Aorta (tissue), 5 donors: ENCODE results near the gene TTI1. TPM values are rescaled to one million over a fixed set of nuclear protein-coding genes. Genes with fewer than 3 reads are reported as not detected.

Experiments
- ATAC-seq: fragments of 200-7000 bp; cut with Tn5 transposase; one replicate; pipeline ENCODE4 v1.9.1; 2022; ENCODE audit warnings: moderate library complexity; ENCODE audit not compliant: low FRiP score
- DNase-seq, 2 donors: peaks; one replicate each; pipeline ENCODE4 v3.0.0-alpha.2; 2020
- H3K27ac ChIP-seq, 2 donors: one replicate each; pipeline ENCODE4 v1.5.1; 2013; ENCODE audit warnings: low read length in 2 of 2, mild to moderate bottlenecking in 2 of 2, moderate library complexity in 2 of 2, control low read depth in 1 of 2, inconsistent platforms in 1 of 2, low read depth in 1 of 2
- H3K27me3 ChIP-seq, 2 donors: one replicate each; pipeline ENCODE4 v1.6.1; 2013; ENCODE audit warnings: control low read depth in 1 of 2, low read length in 1 of 2, mild to moderate bottlenecking in 1 of 2, moderate library complexity in 1 of 2; ENCODE audit not compliant: insufficient read depth in 2 of 2, control insufficient read depth in 1 of 2
- H3K36me3 ChIP-seq, 2 donors: one replicate each; pipeline ENCODE4 v1.6.1; 2013; ENCODE audit warnings: control low read depth in 1 of 2, low read length in 1 of 2, mild to moderate bottlenecking in 1 of 2; ENCODE audit not compliant: insufficient read depth in 2 of 2, control insufficient read depth in 1 of 2
- H3K4me1 ChIP-seq, 2 donors: one replicate each; pipeline ENCODE4 v1.6.1; 2013; ENCODE audit warnings: low read length in 2 of 2, control low read depth in 1 of 2, mild to moderate bottlenecking in 1 of 2, moderate library complexity in 1 of 2; ENCODE audit not compliant: insufficient read depth in 2 of 2, control insufficient read depth in 1 of 2
- H3K4me3 ChIP-seq, 2 donors: one replicate each; pipeline ENCODE4 v1.5.1; 2013; ENCODE audit warnings: low read length in 2 of 2, control low read depth in 1 of 2, mild to moderate bottlenecking in 1 of 2
- H3K9me3 ChIP-seq: one replicate; pipeline ENCODE4 v1.6.1; 2013; ENCODE audit warnings: mild to moderate bottlenecking, low read length; ENCODE audit not compliant: control insufficient read depth
- WGBS, 2 donors: extraction: QIAGEN DNeasy Blood & Tissue Kit; methylation state at CpG; one replicate each; pipeline ENCODE4 v1.1.7; 2013; 5-methylcytosine and 5-hydroxymethylcytosine counted together
- intact Hi-C, 2 donors: fragments of 100-400 bp; cut with DNase I; formaldehyde crosslinking; loops; one replicate each; pipeline versions ENCODE4 v1.14.2 to v1.15.0; 2022
- long read RNA-seq, 2 donors: library from polyadenylated mRNA; unstranded; transcript quantifications; one replicate each; pipeline ENCODE4 v2.0.0, GENCODE V29; 2020 to 2021
- polyA plus RNA-seq, 2 donors: library from polyadenylated mRNA; stranded (reverse); fragments of 200-250 nt; gene quantifications; one replicate each; pipeline ENCODE4 v1.2.3, GENCODE V29; 2013
- total RNA-seq, 2 donors: library from RNA; stranded (reverse); fragmentation: NEBNext Ultra II Directional; extraction: Animal tissue kit (Norgen Biotek cat#: 25700); gene quantifications; one replicate each; pipeline ENCODE4 v1.2.1, GENCODE V29; 2021
- donor health status: healthy with polysubstance abuse.
- donor health status: Bipolar disorder and iron deficiency.
- donor health status: DM: no; HTN: no; CAD: no.
- donor health status: DM: no; HTN: no; CAD: no.
- donor health status: DM: yes; HTN: yes; CAD: no.

TTI1 gene
- total RNA-seq (10 to 100 TPM; 11.8 to 15.1 TPM), polyA plus RNA-seq (1 to 10 TPM; 2.3 to 4.5 TPM)
- long read RNA-seq, donor 1, partial matches to known transcripts = 2 of 7 reads
- long read RNA-seq, donor 1, other reads (novel, unspliced or antisense) = 4 of 7 reads
- long read RNA-seq, donor 2, transcript TTI1-201 (8 exons, 3,825 nt) = major isoform, 5 of 8 reads
- long read RNA-seq, donor 2, partial matches to known transcripts = 2 of 8 reads
- long read RNA-seq, donor 2, other reads (novel, unspliced or antisense) = 0 of 8 reads

DNA sequence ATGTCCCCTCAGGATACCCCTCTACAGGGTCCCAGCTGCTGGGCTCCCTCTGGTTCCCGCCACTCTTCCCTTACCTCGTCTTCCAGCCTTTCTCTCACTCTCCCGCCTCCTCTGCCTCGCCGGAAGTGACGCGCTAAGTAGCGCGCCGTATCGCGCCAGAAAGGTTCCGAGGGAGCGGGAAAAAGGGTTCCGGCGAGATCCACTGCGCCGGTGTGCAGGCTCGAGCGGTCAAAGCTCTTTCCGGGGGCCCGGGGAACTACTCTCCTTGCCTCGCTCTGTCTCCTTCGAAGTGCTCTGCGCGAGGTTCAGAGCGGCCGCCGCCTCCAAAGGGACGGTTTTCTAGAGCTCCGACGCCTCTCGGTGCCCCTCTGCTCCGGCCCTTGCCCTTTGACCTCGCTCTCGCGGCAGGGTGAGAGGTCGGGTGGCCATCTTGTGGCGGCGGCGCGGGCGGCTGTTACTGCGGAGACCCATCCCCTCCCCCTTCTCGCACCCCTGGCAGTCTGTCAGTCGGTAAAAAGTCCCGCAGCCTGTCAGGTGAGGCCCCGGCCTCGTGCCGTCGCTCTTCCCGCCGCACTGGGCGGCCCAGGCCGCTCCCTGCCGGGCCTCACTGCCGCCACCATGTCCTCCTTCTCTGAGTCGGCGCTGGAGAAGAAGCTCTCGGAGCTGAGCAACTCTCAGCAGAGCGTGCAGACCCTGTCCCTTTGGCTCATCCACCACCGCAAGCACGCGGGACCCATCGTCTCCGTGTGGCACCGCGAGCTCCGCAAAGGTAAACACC is at the start of gene TTI1, which contains the start of gene RPRD1B:
Gene TTI1, minus strand, starts transcription at position 127 of the 778 bp plus-strand sequence. CDS start 19,640 bp downstream, outside the sequence.
Gene RPRD1B, plus strand, starts transcription at position 417 of the 778 bp plus-strand sequence. Its CDS starts 202 bp downstream, at position 619.
- peak; percentile 95 to 97 for DNase-seq
- H3K27ac ChIP-seq = peak within 1 kb of the TSS; percentile 36 to 74
- WGBS, 2 donors = 0 to 1% methylated on average over 68 to 69 of the region's 69 CpGs
- no peaks in the 10 kb centered on the region for H3K27me3 ChIP-seq
- H3K4me1 ChIP-seq = peaks cover 2 to 10% of the 10 kb centered on the region in 2 donors
- H3K9me3 ChIP-seq = no peaks in the 10 kb centered on the region
- intact Hi-C loops = loop anchor here in 1 of 2 donors (10.0 kb wide), 1 partner anchor 401 kb away; the partner anchor contains the start of gene SNHG17
- ATAC-seq = peak; percentile 97
- no peaks in the 10 kb centered on the region for H3K36me3 ChIP-seq
- peak within 1 kb of the TSS; percentile 60 to 69 for H3K4me3 ChIP-seq

DNA sequence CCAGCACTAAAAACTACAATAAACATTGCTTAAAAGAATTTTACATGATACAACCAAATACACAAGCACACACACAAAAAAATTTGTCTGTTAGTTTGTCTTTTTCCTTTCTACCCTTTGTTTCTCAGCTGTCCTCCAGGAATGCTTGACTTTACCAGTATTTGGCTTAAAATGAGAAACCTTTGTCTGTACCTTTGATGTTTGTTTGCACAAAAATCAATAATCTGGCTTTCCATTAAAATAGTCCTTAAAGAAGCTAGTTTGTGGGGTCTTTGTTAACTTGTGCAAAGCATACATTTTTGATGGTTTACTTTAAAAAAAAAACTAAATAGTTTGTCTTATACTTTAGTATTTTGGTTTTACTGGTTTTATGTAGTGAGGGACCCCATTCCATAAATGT is 49.6 kb upstream of the TTI1 start:
- Histone ChIP-seq H3K27me3 (no peaks in the 10 kb centered on the region), H3K4me3 (no peak overlapping the region), H3K27ac (no peak overlapping the region), H3K36me3 (peaks cover 0 to 1% of the 10 kb centered on the region in 2 donors), H3K4me1 (no peaks in the 10 kb centered on the region), H3K9me3 (no peaks in the 10 kb centered on the region)
- ATAC-seq (no peak), DNase-seq (no peak)
- intact Hi-C loops = no loop called here

DNA sequence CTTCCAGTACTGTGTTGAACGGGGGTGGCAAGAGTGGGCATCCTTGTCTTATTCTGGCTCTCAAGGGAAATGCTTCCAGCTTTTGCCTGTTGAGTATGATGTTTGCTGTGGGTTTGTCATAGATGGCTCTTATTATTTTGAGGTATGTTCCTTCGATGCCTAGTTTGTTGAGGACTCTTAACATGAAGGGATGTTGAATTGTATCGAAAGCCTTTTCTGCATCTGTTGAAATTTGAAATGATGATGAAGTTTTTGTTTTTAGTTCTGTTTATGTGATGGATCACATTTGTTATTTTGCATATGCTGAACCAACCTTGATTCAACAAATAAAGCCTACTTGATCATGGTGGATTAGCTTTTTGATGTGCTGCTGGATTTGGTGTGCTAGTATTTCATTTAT is 48.3 kb upstream of the TTI1 start:
- Histone ChIP-seq H3K4me1 (no peaks in the 10 kb centered on the region), H3K27me3 (no peaks in the 10 kb centered on the region), H3K27ac (no peak overlapping the region), H3K4me3 (no peak overlapping the region), H3K9me3 (no peaks in the 10 kb centered on the region), H3K36me3 (no peaks in the 10 kb centered on the region)
- 79 to 81% methylated on average over 3 of the region's 3 CpGs for WGBS, 2 donors
- no peak for ATAC-seq
- DNase-seq = no peak
- intact Hi-C loops = no loop called here

DNA sequence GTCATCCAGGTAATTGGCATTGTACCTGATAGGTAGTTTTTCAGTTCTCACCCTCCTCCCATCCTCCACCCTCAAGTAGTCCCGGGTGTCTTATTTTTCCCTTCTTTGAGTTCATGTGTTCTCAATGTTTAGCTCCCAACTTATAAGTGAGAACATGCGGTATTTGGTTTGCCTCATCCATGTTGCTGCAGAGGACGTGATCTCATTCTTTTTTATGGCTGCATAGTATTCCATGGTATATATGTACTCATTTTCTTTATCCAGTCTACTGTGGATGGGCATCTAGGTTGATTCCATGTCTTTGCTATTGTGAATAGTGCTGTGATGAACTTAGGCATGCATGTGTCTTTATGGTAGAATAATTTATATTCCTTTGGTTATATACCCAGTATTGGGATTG is 46.1 kb upstream of the TTI1 start:
- H3K4me1 ChIP-seq = peaks cover 2 to 7% of the 10 kb centered on the region in 2 donors
- DNase-seq (no peak), ATAC-seq (no peak)
- intact Hi-C loops = loop anchor here (5.0 kb wide), 1 partner anchor 33 kb away; no protein-coding TSS in a partner anchor
- H3K27me3 ChIP-seq = no peaks in the 10 kb centered on the region
- H3K36me3 ChIP-seq = no peaks in the 10 kb centered on the region
- WGBS, 2 donors = 97 to 99% methylated on average over 3 of the region's 3 CpGs
- H3K9me3 ChIP-seq = no peaks in the 10 kb centered on the region
- no peak overlapping the region for H3K4me3 ChIP-seq
- H3K27ac ChIP-seq = no peak overlapping the region

DNA sequence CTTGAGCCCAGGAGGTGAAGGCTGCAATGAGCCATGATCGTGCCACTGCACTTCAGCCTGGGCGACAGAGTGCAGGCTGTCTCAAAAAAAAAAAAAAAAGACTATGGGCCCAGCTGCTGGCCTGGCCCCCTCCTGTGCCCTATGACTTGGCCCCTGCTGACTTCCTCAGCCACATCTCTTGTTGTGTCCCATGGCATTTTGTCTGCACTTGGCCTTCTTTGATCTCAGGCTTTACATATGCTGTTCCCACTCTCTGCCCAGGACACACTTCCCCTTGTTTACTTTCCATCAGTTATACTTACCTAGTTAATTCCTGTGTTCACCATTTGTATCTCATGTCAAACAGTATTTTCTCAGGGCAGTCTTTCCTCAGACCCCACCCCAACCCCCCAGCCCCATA is 44.8 kb upstream of the TTI1 start:
- ATAC-seq = no peak
- H3K27me3 ChIP-seq = no peaks in the 10 kb centered on the region
- no peak overlapping the region for H3K4me3 ChIP-seq
- H3K36me3 ChIP-seq = no peaks in the 10 kb centered on the region
- no peak for DNase-seq
- H3K9me3 ChIP-seq = no peaks in the 10 kb centered on the region
- no peak overlapping the region for H3K27ac ChIP-seq
- intact Hi-C loops = loop anchor here (5.0 kb wide), 1 partner anchor 34 kb away; no protein-coding TSS in a partner anchor
- peaks cover 7% of the 10 kb centered on the region in 2 donors for H3K4me1 ChIP-seq
- 96 to 100% methylated on average over 2 of the region's 2 CpGs for WGBS, 2 donors

DNA sequence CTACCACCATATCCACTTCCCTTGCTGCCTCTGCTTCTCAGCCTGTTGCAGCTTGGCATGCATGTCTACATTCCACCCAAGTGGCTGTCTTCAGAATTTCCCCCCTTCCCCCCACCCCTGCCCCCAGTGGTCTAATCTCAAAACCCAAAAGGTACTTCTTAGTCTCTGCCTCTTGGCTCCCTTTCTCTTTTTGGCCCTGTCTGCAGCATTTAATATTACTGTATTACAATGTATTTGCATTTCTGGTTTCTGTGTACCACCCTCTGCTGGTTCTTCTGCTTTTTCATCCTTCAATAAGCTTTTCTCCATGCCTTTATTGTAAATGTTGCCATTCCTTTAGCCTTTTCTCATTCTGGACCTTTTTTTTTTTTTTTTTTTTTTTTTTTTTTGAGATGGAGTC is 43.3 kb upstream of the TTI1 start:
- Histone ChIP-seq H3K27me3 (no peaks in the 10 kb centered on the region), H3K4me3 (no peak overlapping the region), H3K9me3 (no peaks in the 10 kb centered on the region), H3K4me1 (peaks cover 7% of the 10 kb centered on the region in 2 donors), H3K27ac (peak overlapping the region in 1 of 2 donors; percentile 47), H3K36me3 (peaks cover 0 to under 1% of the 10 kb centered on the region in 2 donors)
- intact Hi-C loops = loop anchor here (5.0 kb wide), 1 partner anchor 36 kb away; no protein-coding TSS in a partner anchor
- no peak for ATAC-seq
- no peak for DNase-seq

DNA sequence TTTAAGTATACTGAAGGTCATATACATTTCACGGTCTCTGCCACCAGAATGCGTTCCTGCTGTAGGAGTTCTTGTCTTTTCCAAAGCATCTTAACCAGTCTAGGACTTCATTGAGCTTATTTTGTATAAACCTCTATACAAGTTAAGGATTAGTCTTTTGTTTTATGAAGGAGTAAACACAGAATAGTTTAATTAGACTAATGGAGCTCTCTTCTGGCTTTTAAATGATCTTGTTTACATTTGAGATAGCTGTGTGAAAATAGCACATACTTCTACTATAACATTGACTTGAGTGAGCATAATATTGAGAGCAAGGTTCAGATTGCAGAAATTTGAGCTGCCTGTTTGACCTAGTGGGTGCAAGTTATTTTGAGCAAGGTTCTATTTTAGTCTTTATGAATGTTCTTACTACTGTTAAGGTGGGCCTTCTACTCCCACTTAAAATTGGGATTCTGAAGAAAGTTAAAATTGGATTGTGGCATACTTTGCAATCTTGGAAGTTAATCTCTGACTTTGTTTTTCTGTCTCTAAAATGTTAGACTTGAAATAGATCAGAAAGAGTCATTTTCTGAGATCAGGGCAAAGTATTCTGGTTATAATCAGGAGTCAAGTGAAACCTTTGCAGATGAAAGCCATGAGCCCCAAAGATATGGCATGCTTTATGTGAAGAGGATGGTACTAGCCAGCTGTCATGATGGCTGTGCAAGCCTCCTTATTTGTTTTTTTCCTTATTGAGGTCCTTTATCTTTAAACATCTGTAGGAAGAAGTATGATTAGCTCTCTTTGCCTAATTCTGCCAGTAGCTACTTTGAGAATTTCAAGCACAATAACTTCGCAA is 42.1 kb upstream of the TTI1 start:
- Histone ChIP-seq H3K4me3 (no peak overlapping the region), H3K27ac (no peak overlapping the region), H3K4me1 (peaks cover 7% of the 10 kb centered on the region in 2 donors), H3K36me3 (peaks cover under 1 to 5% of the 10 kb centered on the region in 2 donors), H3K27me3 (no peaks in the 10 kb centered on the region), H3K9me3 (no peaks in the 10 kb centered on the region)
- ATAC-seq = no peak
- intact Hi-C loops = loop anchor here (5.0 kb wide), 1 partner anchor 37 kb away; no protein-coding TSS in a partner anchor
- no peak for DNase-seq
- WGBS, 2 donors = 54 to 72% methylated on average over 3 of the region's 3 CpGs
